PC-9 (cell line): ENCODE measurements around the gene C9orf43. TPM values are rescaled to one million over a fixed set of nuclear protein-coding genes. Genes with fewer than 3 reads are reported as not detected.

Source experiments
- BruUV-seq: library from RNA; stranded (reverse); fragments of 400-500 nt; replicated peaks from 2 replicates; lab custom pipeline; 2021; lab: Mats Ljungman, UMichigan
- CTCF ChIA-PET: fragments of 300-600 bp; sonication (Branson Sonifier 250); formaldehyde crosslinking; loops from one replicate; lab custom pipeline; 2022; ENCODE audit warnings: antibody characterized with exemption; lab: Charles Lee
- POLR2A ChIA-PET: fragments of 300-600 bp; sonication (Branson Sonifier 250); formaldehyde crosslinking; loops from one replicate; lab custom pipeline; 2022; ENCODE audit warnings: antibody characterized with exemption; ENCODE audit not compliant: unreplicated experiment; lab: Charles Lee
- DNase-seq, 2 experiments: peaks; one replicate each; pipeline versions ENCODE4 v3.0.0 to v3.0.0-alpha.2; 2015 to 2022; ENCODE audit warnings: mixed read lengths in 1 of 2
- H2AFZ ChIP-seq: fragments of 200-600 bp; sonication (generic); 2 replicates; pipeline ENCODE4 v1.8.1; 2017; ENCODE audit warnings: antibody characterized with exemption
- H3F3A ChIP-seq: fragments of 200-600 bp; sonication (generic); 2 replicates; pipeline ENCODE4 v1.8.1; 2017; ENCODE audit warnings: antibody characterized with exemption, mild to moderate bottlenecking, low read depth; ENCODE audit not compliant: insufficient read depth
- H3K27ac ChIP-seq: fragments of 200-600 bp; sonication (generic); 2 replicates; pipeline ENCODE4 v1.6.1; 2016; ENCODE audit warnings: mixed run types
- H3K27me3 ChIP-seq: fragments of 200-600 bp; sonication (generic); 2 replicates; pipeline ENCODE4 v1.6.1; 2016; ENCODE audit warnings: low read depth, mixed run types; ENCODE audit not compliant: insufficient read depth
- H3K36me3 ChIP-seq: fragments of 200-600 bp; sonication (generic); 2 replicates; pipeline ENCODE4 v1.6.1; 2016; ENCODE audit warnings: low read depth, mixed run types
- H3K4me1 ChIP-seq: fragments of 200-600 bp; sonication (generic); replicated peaks from 2 replicates; pipeline ENCODE4 v1.6.1; 2016; ENCODE audit warnings: mixed run types; ENCODE audit not compliant: insufficient read depth
- H3K4me2 ChIP-seq: fragments of 200-600 bp; sonication (generic); 2 replicates; pipeline ENCODE4 v1.6.1; 2017; ENCODE audit warnings: mixed run types
- H3K4me3 ChIP-seq: fragments of 200-600 bp; sonication (generic); 2 replicates; pipeline ENCODE4 v1.6.1; 2016; ENCODE audit warnings: mixed run types
- H3K79me2 ChIP-seq: fragments of 200-600 bp; sonication (generic); 2 replicates; pipeline ENCODE4 v1.6.1; 2017; ENCODE audit warnings: low read depth, mixed run types
- H3K9me2 ChIP-seq: fragments of 200-600 bp; sonication (generic); 2 replicates; pipeline ENCODE4 v1.8.1; 2017; ENCODE audit warnings: mild to moderate bottlenecking; ENCODE audit not compliant: insufficient read depth
- H3K9me3 ChIP-seq: fragments of 200-600 bp; sonication (generic); 2 replicates; pipeline ENCODE4 v1.8.1; 2016; ENCODE audit warnings: low read depth; ENCODE audit not compliant: insufficient read depth
- H4K20me1 ChIP-seq: fragments of 200-600 bp; sonication (generic); 2 replicates; pipeline ENCODE4 v1.8.1; 2017; ENCODE audit not compliant: insufficient read depth
- EZH2 ChIP-seq: fragments of 200-600 bp; sonication (generic); IDR thresholded peaks from 2 replicates; pipeline ENCODE4 v1.8.0; 2017; ENCODE audit warnings: antibody characterized with exemption, low read depth
- intact Hi-C: fragments of 100-400 bp; cut with micrococcal nuclease; formaldehyde crosslinking; loops from one replicate; pipeline ENCODE4 v1.10.0; 2022; ENCODE audit not compliant: unreplicated experiment
- total RNA-seq: library from RNA; stranded (reverse); gene quantifications from 2 replicates; pipeline ENCODE4 v1.2.3, GENCODE V29; 2021
- TF ChIP-seq, protein P1 (sequence below): fragments of 200-600 bp; sonication (generic); conservative IDR thresholded peaks from 2 replicates; pipeline ENCODE4 v1.6.1; 2017; ENCODE audit warnings: mixed run types, antibody characterized with exemption, mild to moderate bottlenecking, moderate library complexity

C9orf43 gene
- total RNA-seq, 1 experiment from 2014 or later: 2.5 TPM

DNA sequence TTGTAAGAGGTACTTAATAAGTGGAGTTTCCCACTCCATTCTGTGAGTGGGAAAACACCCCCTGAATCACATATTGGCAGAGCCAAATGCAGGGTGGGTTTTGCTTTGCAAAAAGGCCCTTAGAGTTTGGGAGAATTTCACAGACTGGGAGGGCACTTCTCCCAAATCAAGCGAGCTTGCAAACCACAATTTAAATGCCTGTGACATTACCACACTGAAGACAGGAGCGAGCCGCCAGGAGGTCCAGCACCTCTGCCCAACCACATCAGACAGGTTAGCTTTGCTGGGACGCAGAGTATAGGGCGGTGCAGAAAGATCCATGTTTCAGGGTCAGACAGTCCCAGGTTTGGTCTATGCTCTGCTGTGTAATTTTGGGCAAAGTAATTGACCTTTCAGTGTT lies 11.8 kb upstream of the C9orf43 start:
- Histone ChIP-seq H3K79me2 (no peaks in the 10 kb centered on the region), H3K9me3 (no peaks in the 10 kb centered on the region), H3K36me3 (no peaks in the 10 kb centered on the region), H3F3A (peaks cover 29% of the 10 kb centered on the region), H3K4me1 (peaks cover 32% of the 10 kb centered on the region), H4K20me1 (0 out of 2 replicates have a peak, but pooled peaks cover 7% of the 10 kb centered on the region), H3K27ac (peak overlapping the region; percentile 34), H3K4me2 (peak overlapping the region; percentile 45; the same call in 1 of the 2 replicates), H3K9me2 (no peaks in the 10 kb centered on the region), H3K4me3 (no peak overlapping the region), H2AFZ (no peak overlapping the region), H3K27me3 (no peaks in the 10 kb centered on the region)
- intact Hi-C loops: no loop called here
- ChIA-PET CTCF (interaction anchor here (0.9 to 2.8 kb wide), 3 partner anchors 50 to 59 kb away, joined by 3 to 9 read pairs (median 4); partner anchors contain the start of gene WDR31), POLR2A (interaction anchor here (0.5 to 1.7 kb wide), 2 partner anchors 46 to 49 kb away, joined by 6 to 8 read pairs; no protein-coding TSS in a partner anchor)
- no peak for DNase-seq
- TF ChIP-seq, protein P1, sequence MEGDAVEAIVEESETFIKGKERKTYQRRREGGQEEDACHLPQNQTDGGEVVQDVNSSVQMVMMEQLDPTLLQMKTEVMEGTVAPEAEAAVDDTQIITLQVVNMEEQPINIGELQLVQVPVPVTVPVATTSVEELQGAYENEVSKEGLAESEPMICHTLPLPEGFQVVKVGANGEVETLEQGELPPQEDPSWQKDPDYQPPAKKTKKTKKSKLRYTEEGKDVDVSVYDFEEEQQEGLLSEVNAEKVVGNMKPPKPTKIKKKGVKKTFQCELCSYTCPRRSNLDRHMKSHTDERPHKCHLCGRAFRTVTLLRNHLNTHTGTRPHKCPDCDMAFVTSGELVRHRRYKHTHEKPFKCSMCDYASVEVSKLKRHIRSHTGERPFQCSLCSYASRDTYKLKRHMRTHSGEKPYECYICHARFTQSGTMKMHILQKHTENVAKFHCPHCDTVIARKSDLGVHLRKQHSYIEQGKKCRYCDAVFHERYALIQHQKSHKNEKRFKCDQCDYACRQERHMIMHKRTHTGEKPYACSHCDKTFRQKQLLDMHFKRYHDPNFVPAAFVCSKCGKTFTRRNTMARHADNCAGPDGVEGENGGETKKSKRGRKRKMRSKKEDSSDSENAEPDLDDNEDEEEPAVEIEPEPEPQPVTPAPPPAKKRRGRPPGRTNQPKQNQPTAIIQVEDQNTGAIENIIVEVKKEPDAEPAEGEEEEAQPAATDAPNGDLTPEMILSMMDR: no peak
- no peak for TF ChIP-seq EZH2
- BruUV-seq: no TSS peak

DNA sequence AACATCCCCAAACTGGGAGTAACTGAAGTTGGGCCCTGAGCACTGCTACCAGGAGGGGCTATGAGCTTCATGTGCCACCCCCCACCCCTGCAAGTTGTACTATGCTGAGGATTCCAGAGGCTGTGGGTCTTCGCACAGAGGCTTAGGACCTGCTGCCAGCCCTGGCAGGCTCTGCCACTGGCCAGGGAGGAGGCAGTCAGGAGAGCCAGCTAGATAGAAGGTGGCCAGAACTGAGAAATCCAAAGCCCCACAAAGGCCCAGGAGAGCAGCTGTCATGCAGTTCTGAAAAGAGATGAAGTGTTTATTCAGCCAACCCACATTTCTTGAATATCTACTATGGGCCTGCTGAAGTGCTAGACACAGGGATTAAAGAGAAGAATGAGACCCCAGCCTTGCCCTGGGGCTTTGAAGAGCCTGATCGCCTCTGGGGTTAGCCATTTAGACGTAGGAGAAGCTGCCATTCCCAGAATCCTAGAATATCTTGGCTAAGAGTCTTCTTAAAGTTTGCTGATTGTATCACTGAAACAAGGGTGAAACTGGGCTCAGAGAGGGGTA lies 10.8 kb upstream of the C9orf43 start:
- intact Hi-C loops: loop anchor here (2.0 to 5.0 kb wide), 3 partner anchors 32 to 259 kb away; no protein-coding TSS in a partner anchor

More for the DNA sequence above, 10.8 kb upstream of the C9orf43 start:
- Histone ChIP-seq H3F3A (peaks cover 29% of the 10 kb centered on the region), H4K20me1 (0 out of 2 replicates have a peak, but pooled peaks cover 7% of the 10 kb centered on the region), H3K79me2 (no peaks in the 10 kb centered on the region), H2AFZ (no peak overlapping the region), H3K4me2 (peak overlapping the region; percentile 77), H3K36me3 (no peaks in the 10 kb centered on the region), H3K9me2 (no peaks in the 10 kb centered on the region), H3K27ac (no peak overlapping the region), H3K27me3 (no peaks in the 10 kb centered on the region), H3K9me3 (no peaks in the 10 kb centered on the region), H3K4me3 (no peak overlapping the region; the same call in 1 of the 2 replicates), H3K4me1 (peaks cover 32% of the 10 kb centered on the region)
- TF ChIP-seq EZH2: no peak
- TF ChIP-seq, protein P1: no peak
- no TSS peak for BruUV-seq
- ChIA-PET CTCF (interaction anchor here (0.6 to 2.8 kb wide), 3 partner anchors 58 to 160 kb away, joined by 4 to 9 read pairs (median 4); partner anchors contain the start of gene WDR31), POLR2A (interaction anchor here (1.7 kb wide), 1 partner anchor 47 kb away, joined by 6 read pairs; no protein-coding TSS in a partner anchor)
- DNase-seq: no peak
